ENCODE data around the gene NATD1. TPM values are rescaled to one million over a fixed set of nuclear protein-coding genes. Genes with fewer than 3 reads are reported as not detected.

NATD1 gene
- total RNA-seq, 5 donors from 2014 or later (not counting 1 experiment from before 2014, with no cell fraction given) = 7.2 to 11.1 (median 9.6) TPM

- ATAC-seq (replicated peaks in 1 of 4) = no peak
- Mint-ChIP-seq H3K27ac (no peak overlapping the region), H3K4me3 (no peak overlapping the region), H3K9me3 (no peaks in the 10 kb centered on the region), H3K36me3 (peaks cover 20% of the 10 kb centered on the region), H3K27me3 (no peaks in the 10 kb centered on the region), H3K4me1 (peaks cover 30 to 41% (median 38%) of the 10 kb centered on the region in 3 donors)
- WGBS (ENCODE audit: insufficient coverage) = 94% methylated on average over 7 of the region's 15 CpGs
- Histone ChIP-seq H3K4me1 (ENCODE audit: control insufficient read depth in 1 of 2, extremely low read depth in 1 of 2, insufficient read depth in 2 of 2, low read length in 2 of 2) (peaks cover 0 to 24% of the 10 kb centered on the region in 2 experiments), H3K4me3 (ENCODE audit: control insufficient read depth in 1 of 2, extremely low read depth in 1 of 2, low read length in 1 of 2) (no peak overlapping the region), H3K36me3 (ENCODE audit: control insufficient read depth in 2 of 2, extremely low read depth in 1 of 2, insufficient read depth in 1 of 2, low read length in 1 of 2) (peaks cover 18 to 35% of the 10 kb centered on the region in 2 donors), H3K27ac (ENCODE audit: low read length) (no peak overlapping the region), H3K27me3 (replicated peaks in 1 of 2; ENCODE audit: control insufficient read depth in 2 of 2, extremely low read depth in 1 of 2, insufficient read depth in 2 of 2, low read length in 1 of 2) (no peaks in the 10 kb centered on the region), H3K9me3 (no peaks in the 10 kb centered on the region)
- POLR2A ChIA-PET = no interaction called here
- DNase-seq = no peak
- CTCF ChIA-PET = interaction anchor here (0.6 kb wide), 2 partner anchors 14 to 126 kb away, joined by 4 to 8 read pairs; no protein-coding TSS in a partner anchor
Observed at GRCh38 chr17:21200590-21201297, 52.5 kb downstream of the NATD1 start.

GRCh38 chr17:21199856-21200255, 53.4 kb downstream of the NATD1 start:
- no peaks in the 10 kb centered on the region for H3K27me3 Mint-ChIP-seq
- 86% methylated on average over 8 of the region's 10 CpGs for WGBS (ENCODE audit: insufficient coverage)
- ChIA-PET CTCF (interaction anchor here in 1 of 2 donors (0.6 kb wide), 1 partner anchor 15 kb away, joined by 4 read pairs; no protein-coding TSS in a partner anchor), POLR2A (no interaction called here)
- H3K4me3 ChIP-seq (ENCODE audit: control insufficient read depth in 1 of 2, extremely low read depth in 1 of 2, low read length in 1 of 2) = no peak overlapping the region
- peaks cover 0 to 18% of the 10 kb centered on the region in 2 experiments for H3K4me1 ChIP-seq (ENCODE audit: control insufficient read depth in 1 of 2, extremely low read depth in 1 of 2, insufficient read depth in 2 of 2, low read length in 2 of 2)
- DNase-seq (no peak), ATAC-seq (replicated peaks in 1 of 4) (no peak)
- no peak overlapping the region for H3K27ac Mint-ChIP-seq
- no peaks in the 10 kb centered on the region for H3K9me3 ChIP-seq
- no peak overlapping the region for H3K27ac ChIP-seq (ENCODE audit: low read length)
- H3K4me3 Mint-ChIP-seq = no peak overlapping the region
- no peaks in the 10 kb centered on the region for H3K27me3 ChIP-seq (replicated peaks in 1 of 2; ENCODE audit: control insufficient read depth in 2 of 2, extremely low read depth in 1 of 2, insufficient read depth in 2 of 2, low read length in 1 of 2)
- peaks cover 20% of the 10 kb centered on the region for H3K36me3 Mint-ChIP-seq
- H3K36me3 ChIP-seq (ENCODE audit: control insufficient read depth in 2 of 2, extremely low read depth in 1 of 2, insufficient read depth in 1 of 2, low read length in 1 of 2) = peaks cover 18 to 35% of the 10 kb centered on the region in 2 donors
- H3K4me1 Mint-ChIP-seq = peaks cover 21 to 32% (median 29%) of the 10 kb centered on the region in 3 donors
- H3K9me3 Mint-ChIP-seq = no peaks in the 10 kb centered on the region

- H3K4me3 ChIP-seq (ENCODE audit: control insufficient read depth in 1 of 2, extremely low read depth in 1 of 2, low read length in 1 of 2) = no peak overlapping the region
- H3K36me3 ChIP-seq (ENCODE audit: control insufficient read depth in 2 of 2, extremely low read depth in 1 of 2, insufficient read depth in 1 of 2, low read length in 1 of 2) = peaks cover 18 to 35% of the 10 kb centered on the region in 2 donors
- no peaks in the 10 kb centered on the region for H3K9me3 Mint-ChIP-seq
- H3K36me3 Mint-ChIP-seq = peaks cover 23% of the 10 kb centered on the region
- DNase-seq (no peak), ATAC-seq (replicated peaks in 1 of 4) (no peak)
- H3K27me3 Mint-ChIP-seq = no peaks in the 10 kb centered on the region
- WGBS (ENCODE audit: insufficient coverage) = 75% methylated on average over 9 of the region's 9 CpGs
- POLR2A ChIA-PET = no interaction called here
- no peak overlapping the region for H3K27ac Mint-ChIP-seq
- CTCF ChIA-PET = interaction anchor here in 1 of 2 donors (0.6 kb wide), 1 partner anchor 105 kb away, joined by 3 read pairs; no protein-coding TSS in a partner anchor
- H3K4me3 Mint-ChIP-seq = no peak overlapping the region
- peaks cover 0 to 17% of the 10 kb centered on the region in 2 experiments for H3K4me1 ChIP-seq (ENCODE audit: control insufficient read depth in 1 of 2, extremely low read depth in 1 of 2, insufficient read depth in 2 of 2, low read length in 2 of 2)
- no peak overlapping the region for H3K27ac ChIP-seq (ENCODE audit: low read length)
- no peaks in the 10 kb centered on the region for H3K27me3 ChIP-seq (replicated peaks in 1 of 2; ENCODE audit: control insufficient read depth in 2 of 2, extremely low read depth in 1 of 2, insufficient read depth in 2 of 2, low read length in 1 of 2)
- no peaks in the 10 kb centered on the region for H3K9me3 ChIP-seq
- H3K4me1 Mint-ChIP-seq = peaks cover 20 to 26% (median 26%) of the 10 kb centered on the region in 3 donors
Observed at GRCh38 chr17:21199311-21199710, 53.9 kb downstream of the NATD1 start.

- no peaks in the 10 kb centered on the region for H3K27me3 ChIP-seq (replicated peaks in 1 of 2; ENCODE audit: control insufficient read depth in 2 of 2, extremely low read depth in 1 of 2, insufficient read depth in 2 of 2, low read length in 1 of 2)
- Mint-ChIP-seq H3K27ac (no peak overlapping the region), H3K9me3 (no peaks in the 10 kb centered on the region), H3K27me3 (no peaks in the 10 kb centered on the region), H3K4me3 (no peak overlapping the region), H3K36me3 (peaks cover 26% of the 10 kb centered on the region), H3K4me1 (peaks cover 20 to 28% (median 25%) of the 10 kb centered on the region in 3 donors)
- DNase-seq (no peak), ATAC-seq (replicated peaks in 1 of 4) (no peak)
- H3K36me3 ChIP-seq (ENCODE audit: control insufficient read depth in 2 of 2, extremely low read depth in 1 of 2, insufficient read depth in 1 of 2, low read length in 1 of 2) = peaks cover 18 to 35% of the 10 kb centered on the region in 2 donors
- H3K27ac ChIP-seq (ENCODE audit: low read length) = no peak overlapping the region
- 97% methylated on average over 17 of the region's 20 CpGs for WGBS (ENCODE audit: insufficient coverage)
- POLR2A ChIA-PET = no interaction called here
- H3K9me3 ChIP-seq = no peaks in the 10 kb centered on the region
- no peak overlapping the region for H3K4me3 ChIP-seq (ENCODE audit: control insufficient read depth in 1 of 2, extremely low read depth in 1 of 2, low read length in 1 of 2)
- peaks cover 0 to 17% of the 10 kb centered on the region in 2 experiments for H3K4me1 ChIP-seq (ENCODE audit: control insufficient read depth in 1 of 2, extremely low read depth in 1 of 2, insufficient read depth in 2 of 2, low read length in 2 of 2)
- CTCF ChIA-PET = interaction anchor here in 1 of 2 donors (0.6 kb wide), 1 partner anchor 104 kb away, joined by 3 read pairs; no protein-coding TSS in a partner anchor
Observed at GRCh38 chr17:21198411-21198810, 54.8 kb downstream of the NATD1 start.

DNA sequence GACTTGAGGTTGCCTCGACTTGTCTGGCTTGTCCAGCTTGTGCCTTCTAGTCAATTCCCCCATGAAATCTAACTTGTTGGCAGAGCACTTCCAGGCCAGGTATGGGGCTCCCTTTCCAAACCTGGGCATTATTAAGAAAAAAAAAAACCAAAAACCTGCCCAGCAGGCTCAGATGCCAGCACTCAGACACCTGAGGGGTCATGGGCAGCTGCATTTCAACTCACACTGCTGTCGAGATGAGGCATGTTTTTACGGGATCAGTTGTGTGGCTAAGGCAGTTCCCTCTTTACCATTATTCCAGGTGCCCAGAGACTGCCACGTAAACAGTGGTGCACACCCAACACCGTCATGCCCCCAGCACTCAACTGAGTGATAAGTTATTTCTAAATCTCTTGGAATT, 57.1 kb downstream of the NATD1 start:
- no peak overlapping the region for H3K27ac ChIP-seq (ENCODE audit: low read length)
- no peaks in the 10 kb centered on the region for H3K27me3 Mint-ChIP-seq
- H3K4me3 Mint-ChIP-seq = no peak overlapping the region
- 100% methylated on average over 1 of the region's 5 CpGs for WGBS (ENCODE audit: insufficient coverage)
- H3K4me3 ChIP-seq (ENCODE audit: control insufficient read depth in 1 of 2, extremely low read depth in 1 of 2, low read length in 1 of 2) = no peak overlapping the region
- ChIA-PET POLR2A (no interaction called here), CTCF (no interaction called here)
- no peaks in the 10 kb centered on the region for H3K9me3 Mint-ChIP-seq
- DNase-seq (no peak), ATAC-seq (replicated peaks in 1 of 4) (no peak)
- peaks cover 14 to 26% (median 17%) of the 10 kb centered on the region in 3 donors for H3K4me1 Mint-ChIP-seq
- no peaks in the 10 kb centered on the region for H3K27me3 ChIP-seq (replicated peaks in 1 of 2; ENCODE audit: control insufficient read depth in 2 of 2, extremely low read depth in 1 of 2, insufficient read depth in 2 of 2, low read length in 1 of 2)
- H3K9me3 ChIP-seq = no peaks in the 10 kb centered on the region
- peaks cover 18 to 28% of the 10 kb centered on the region in 2 donors for H3K36me3 ChIP-seq (ENCODE audit: control insufficient read depth in 2 of 2, extremely low read depth in 1 of 2, insufficient read depth in 1 of 2, low read length in 1 of 2)
- peaks cover 0 to 5% of the 10 kb centered on the region in 2 experiments for H3K4me1 ChIP-seq (ENCODE audit: control insufficient read depth in 1 of 2, extremely low read depth in 1 of 2, insufficient read depth in 2 of 2, low read length in 2 of 2)
- peaks cover 32% of the 10 kb centered on the region for H3K36me3 Mint-ChIP-seq
- H3K27ac Mint-ChIP-seq = no peak overlapping the region

GRCh38 chr17:21194703-21195102, 58.5 kb downstream of the NATD1 start:
- no peaks in the 10 kb centered on the region for H3K27me3 ChIP-seq (replicated peaks in 1 of 2; ENCODE audit: control insufficient read depth in 2 of 2, extremely low read depth in 1 of 2, insufficient read depth in 2 of 2, low read length in 1 of 2)
- no peaks in the 10 kb centered on the region for H3K9me3 ChIP-seq
- no peak overlapping the region for H3K4me3 ChIP-seq (ENCODE audit: control insufficient read depth in 1 of 2, extremely low read depth in 1 of 2, low read length in 1 of 2)
- no peak for DNase-seq
- H3K4me1 ChIP-seq (ENCODE audit: control insufficient read depth in 1 of 2, extremely low read depth in 1 of 2, insufficient read depth in 2 of 2, low read length in 2 of 2) = peaks cover 0 to 2% of the 10 kb centered on the region in 2 experiments
- no peaks in the 10 kb centered on the region for H3K9me3 Mint-ChIP-seq
- H3K27me3 Mint-ChIP-seq = no peaks in the 10 kb centered on the region
- POLR2A ChIA-PET = no interaction called here
- peaks cover 5 to 14% (median 6%) of the 10 kb centered on the region in 3 donors for H3K4me1 Mint-ChIP-seq
- H3K36me3 Mint-ChIP-seq = peaks cover 40% of the 10 kb centered on the region
- H3K27ac ChIP-seq (ENCODE audit: low read length) = no peak overlapping the region
- H3K4me3 Mint-ChIP-seq = no peak overlapping the region
- no peak for ATAC-seq (replicated peaks in 1 of 4)
- CTCF ChIA-PET = no interaction called here
- 93% methylated on average over 2 of the region's 5 CpGs for WGBS (ENCODE audit: insufficient coverage)
- H3K36me3 ChIP-seq (ENCODE audit: control insufficient read depth in 2 of 2, extremely low read depth in 1 of 2, insufficient read depth in 1 of 2, low read length in 1 of 2) = peaks cover 15 to 34% of the 10 kb centered on the region in 2 donors
- no peak overlapping the region for H3K27ac Mint-ChIP-seq

Data from T-cell (primary cell).